HEK293 (cell line): ENCODE measurements around the gene SURF2.
A peak's percentile ranks its signal among the peaks of the same experiment; 100 is the strongest.

Experiments used
- CTCF ChIA-PET: fragments of 350-600 bp; formaldehyde crosslinking; extraction: SDS; loops from one replicate; lab custom pipeline; 2021; ENCODE audit warnings: antibody characterized with exemption; lab: Yijun Ruan, JAX
- POLR2A ChIA-PET: fragments of 300-600 bp; formaldehyde crosslinking; extraction: SDS; loops from one replicate; lab custom pipeline; 2020; ENCODE audit warnings: antibody characterized with exemption, inconsistent platforms; lab: Yijun Ruan, JAX
- H3K27ac ChIP-seq: fragments of 200-500 bp; sonication (Bioruptor generic); 2 replicates; pipeline ENCODE4 v1.5.1; 2014; ENCODE audit warnings: low read depth, low read length, control low read depth, inconsistent platforms; ENCODE audit errors: extremely low read depth
- H3K36me3 ChIP-seq, 2 experiments: fragments of 200-500 bp in 1 of 2; sonication (Bioruptor generic) in 1 of 2; 1 replicate in 1 of 2; 2 replicates in 1 of 2; pipeline ENCODE4 v1.5.1; 2014 to 2017; ENCODE audit warnings: inconsistent platforms in 2 of 2, low read length in 2 of 2; ENCODE audit not compliant: control insufficient read depth in 2 of 2, insufficient read depth in 1 of 2
- H3K4me1 ChIP-seq: fragments of 200-500 bp; sonication (Bioruptor generic); 2 replicates; pipeline ENCODE4 v1.5.1; 2014; ENCODE audit warnings: mild to moderate bottlenecking, low read length, inconsistent platforms; ENCODE audit not compliant: control insufficient read depth, insufficient read depth
- H3K4me3 ChIP-seq: 2 replicates; pipeline ENCODE4 v1.5.1; 2011; ENCODE audit warnings: low read depth, mild to moderate bottlenecking, control low read depth, low read length, moderate library complexity
- H3K9me3 ChIP-seq: fragments of 200-500 bp; sonication (Bioruptor generic); 2 replicates; pipeline ENCODE4 v1.5.1; 2014; ENCODE audit warnings: low read depth, low read length, inconsistent platforms; ENCODE audit not compliant: control insufficient read depth, insufficient read depth
- GLIS1 ChIP-seq: fragments of 450-650 bp; formaldehyde crosslinking; IDR thresholded peaks from 2 replicates; pipeline ENCODE4 v1.5.1; 2016; ENCODE audit warnings: missing biosample characterization, missing genetic modification characterization
- GLIS2 ChIP-seq: fragments of 450-650 bp; formaldehyde crosslinking; IDR thresholded peaks from 2 replicates; pipeline ENCODE4 v1.5.1; 2016; ENCODE audit warnings: missing biosample characterization, missing genetic modification characterization
- HOXA7 ChIP-seq: sonication (generic); formaldehyde crosslinking; IDR thresholded peaks from 2 replicates; pipeline ENCODE4 v1.8.1; 2022; ENCODE audit warnings: missing genetic modification reagents, borderline replicate concordance
- KLF1 ChIP-seq: fragments of 450-650 bp; formaldehyde crosslinking; IDR thresholded peaks from 2 replicates; pipeline ENCODE4 v1.5.1; 2016; ENCODE audit warnings: missing biosample characterization, missing genetic modification characterization
- MEIS1 ChIP-seq: sonication (generic); formaldehyde crosslinking; IDR thresholded peaks from 2 replicates; pipeline ENCODE4 v1.8.1; 2022; ENCODE audit warnings: missing genetic modification reagents, mild to moderate bottlenecking, borderline replicate concordance
- MYNN ChIP-seq: fragments of 450-650 bp; formaldehyde crosslinking; IDR thresholded peaks from 2 replicates; pipeline ENCODE4 v1.5.1; 2016; ENCODE audit warnings: missing biosample characterization, missing genetic modification characterization, borderline replicate concordance
- ZBTB21 ChIP-seq: fragments of 450-650 bp; formaldehyde crosslinking; IDR thresholded peaks from 2 replicates; pipeline ENCODE4 v1.5.1; 2017; ENCODE audit warnings: missing biosample characterization, missing genetic modification characterization
- ZBTB49 ChIP-seq: fragments of 450-650 bp; formaldehyde crosslinking; IDR thresholded peaks from 2 replicates; pipeline ENCODE4 v1.5.1; 2016; ENCODE audit warnings: missing biosample characterization, missing genetic modification characterization, low read depth
- ZBTB8A ChIP-seq: fragments of 450-650 bp; formaldehyde crosslinking; IDR thresholded peaks from 2 replicates; pipeline ENCODE4 v1.5.1; 2016; ENCODE audit warnings: missing biosample characterization, missing genetic modification characterization
- ZNF146 ChIP-seq: fragments of 450-650 bp; formaldehyde crosslinking; IDR thresholded peaks from 2 replicates; pipeline ENCODE4 v1.5.1; 2016; ENCODE audit warnings: missing biosample characterization, missing genetic modification characterization
- ZNF18 ChIP-seq: fragments of 450-650 bp; formaldehyde crosslinking; IDR thresholded peaks from 2 replicates; pipeline ENCODE4 v1.5.1; 2016; ENCODE audit warnings: missing biosample characterization, missing genetic modification characterization
- ZNF239 ChIP-seq: fragments of 450-650 bp; formaldehyde crosslinking; IDR thresholded peaks from 2 replicates; pipeline ENCODE4 v1.5.1; 2016; ENCODE audit warnings: missing biosample characterization, missing genetic modification characterization
- ZNF274 ChIP-seq, 2 experiments: fragments of 200-500 bp in 1 of 2; fragments of 450-650 bp in 1 of 2; sonication (Bioruptor generic) in 1 of 2; formaldehyde crosslinking in 1 of 2; IDR thresholded peaks; 2 replicates each; pipeline versions ENCODE4 v1.5.1 to v1.6.1; 2014 to 2016; ENCODE audit warnings: borderline replicate concordance in 1 of 2, inconsistent platforms in 1 of 2, low read length in 1 of 2, missing biosample characterization in 1 of 2, missing genetic modification characterization in 1 of 2
- ZNF362 ChIP-seq: fragments of 450-650 bp; formaldehyde crosslinking; IDR thresholded peaks from 2 replicates; pipeline ENCODE4 v1.5.1; 2016; ENCODE audit warnings: missing biosample characterization, missing genetic modification characterization
- ZNF48 ChIP-seq: fragments of 450-650 bp; formaldehyde crosslinking; IDR thresholded peaks from 2 replicates; pipeline ENCODE4 v1.5.1; 2016; ENCODE audit warnings: missing biosample characterization, missing genetic modification characterization
- ZNF521 ChIP-seq: fragments of 450-650 bp; formaldehyde crosslinking; IDR thresholded peaks from 2 replicates; pipeline ENCODE4 v1.5.1; 2017; ENCODE audit warnings: missing biosample characterization, mild to moderate bottlenecking, missing genetic modification characterization
- ZNF530 ChIP-seq: fragments of 450-650 bp; formaldehyde crosslinking; IDR thresholded peaks from 2 replicates; pipeline ENCODE4 v1.5.1; 2016; ENCODE audit warnings: low read depth, missing biosample characterization, missing genetic modification characterization
- ZNF549 ChIP-seq: fragments of 450-650 bp; IDR thresholded peaks from 2 replicates; pipeline ENCODE4 v1.5.1; 2018; ENCODE audit warnings: missing biosample characterization, missing genetic modification characterization, mild to moderate bottlenecking, inconsistent platforms, moderate library complexity
- ZNF561 ChIP-seq: fragments of 450-650 bp; IDR thresholded peaks from 2 replicates; pipeline ENCODE4 v1.5.1; 2018; ENCODE audit warnings: missing biosample characterization, missing genetic modification characterization, borderline replicate concordance
- ZNF677 ChIP-seq: fragments of 450-650 bp; IDR thresholded peaks from 2 replicates; pipeline ENCODE4 v1.5.0; 2018; ENCODE audit warnings: missing biosample characterization, mild to moderate bottlenecking, missing genetic modification characterization, moderate library complexity
- ZNF76 ChIP-seq: fragments of 450-650 bp; formaldehyde crosslinking; IDR thresholded peaks from 2 replicates; pipeline ENCODE4; 2016; ENCODE audit warnings: low read depth, missing biosample characterization, missing genetic modification characterization, borderline replicate concordance
- ZSCAN16 ChIP-seq: fragments of 450-650 bp; formaldehyde crosslinking; IDR thresholded peaks from 2 replicates; pipeline ENCODE4 v1.5.1; 2016; ENCODE audit warnings: missing biosample characterization, missing genetic modification characterization
- ZSCAN4 ChIP-seq: fragments of 450-650 bp; formaldehyde crosslinking; IDR thresholded peaks from 2 replicates; pipeline ENCODE4 v1.5.1; 2017; ENCODE audit warnings: missing biosample characterization, missing genetic modification characterization
- ZXDB ChIP-seq: fragments of 450-650 bp; formaldehyde crosslinking; IDR thresholded peaks from 2 replicates; pipeline ENCODE4 v1.5.1; 2016; ENCODE audit warnings: missing biosample characterization, missing genetic modification characterization

Gene SURF2

GRCh38 chr9:133335924-133336811 lies 20.2 kb upstream of the SURF2 start, which contains the start of gene SURF6 (continued):
- TF ChIP-seq ZNF677 (tag by site-specific recombination) (no peak), ZNF146 (tag by site-specific recombination) (0 out of 2 replicates have a peak, but pooled peaks have one; percentile 6), KLF1 (peak; percentile 87), ZXDB (tag by site-specific recombination) (peak; percentile 96), ZSCAN4 (tag by site-specific recombination) (peak; percentile 51; the same call in 1 of the 2 replicates), ZNF76 (tag by site-specific recombination) (peak; percentile 80; the same call in 1 of the 2 replicates), ZBTB8A (tag by site-specific recombination) (peak; percentile 69), GLIS1 (tag by site-specific recombination) (peak; percentile 83)

- CTCF ChIA-PET, result interaction anchor here (0.6 to 1.7 kb wide), 6 partner anchors 10 to 160 kb away, joined by 3 to 6 read pairs (median 3); no protein-coding TSS in a partner anchor
- Histone ChIP-seq H3K27ac (no peak overlapping the region), H3K36me3 (peaks cover 0 to 61% of the 10 kb centered on the region in 2 experiments; a peak in 1 of 3 replicates), H3K9me3 (no peaks in the 10 kb centered on the region), H3K4me3 (no peak overlapping the region), H3K4me1 (peaks cover 2% of the 10 kb centered on the region; the same call in 1 of the 2 replicates)
- TF ChIP-seq ZBTB49 (no peak), GLIS2 (tag by site-specific recombination) (no peak), ZNF561 (tag by site-specific recombination) (no peak), ZNF521 (tag by site-specific recombination) (no peak), HOXA7 (CRISPR knock-in tag) (no peak), ZBTB21 (no peak), ZNF362 (no peak), ZSCAN16 (no peak), MEIS1 (CRISPR knock-in tag) (no peak), ZNF239 (no peak), MYNN (tag by site-specific recombination) (no peak), ZNF274 (IDR thresholded peaks at IDR 0.05; ENCODE audit: low read length) (no peak), ZNF274 (tag by site-specific recombination; IDR thresholded peaks at IDR 0.05; ENCODE audit: borderline replicate concordance) (no peak), ZNF530 (no peak), ZNF76 (tag by site-specific recombination) (no peak), ZNF48 (no peak), ZNF549 (no peak), ZNF18 (no peak)
- POLR2A ChIA-PET, result interaction anchor here (0.7 to 2.2 kb wide), 4 partner anchors 8 to 27 kb away, joined by 3 to 15 read pairs (median 4); partner anchors contain the start of genes MED22 and RPL7A
These were observed 16.7 kb upstream of the SURF2 start for GRCh38 chr9:133339641-133340040.
